HL-60 (cell line): ENCODE measurements around the gene FARS2.
"Not testable (repeated sequence)": the region's sequence is repeated elsewhere in the genome, so short reads cannot be mapped to it uniquely, and the experiment has no call there.

ENCODE experiments used
- DNase-seq, 2 experiments: peaks; one replicate each; pipeline ENCODE4 v3.0.0-alpha.2; 2010 to 2020; ENCODE audit warnings: low read depth in 1 of 2, low spot score in 1 of 2
- H3K27ac ChIP-seq: fragments of 250-450 bp; sonication (Bioruptor Pico); replicated peaks from 2 replicates; pipeline ENCODE4 v1.5.1; 2020; ENCODE audit warnings: mild to moderate bottlenecking, moderate library complexity
- H3K27me3 ChIP-seq: fragments of 250-450 bp; sonication (Bioruptor Pico); 2 replicates; pipeline ENCODE4 v1.5.1; 2021; ENCODE audit warnings: mild to moderate bottlenecking, moderate library complexity; ENCODE audit not compliant: insufficient read depth, poor library complexity, severe bottlenecking
- H3K4me3 ChIP-seq: replicated peaks from 2 replicates; pipeline ENCODE4 v1.5.1; 2011; ENCODE audit warnings: mild to moderate bottlenecking, control low read depth, low read length; ENCODE audit not compliant: insufficient read depth
- CTCF ChIP-seq: IDR thresholded peaks from one replicate; pipeline ENCODE4 v1.5.1; 2011; ENCODE audit warnings: low read length, control low read depth, inconsistent platforms; ENCODE audit not compliant: insufficient read depth
- GABPA ChIP-seq: IDR thresholded peaks from 2 replicates; pipeline ENCODE4 v1.6.1; 2012; ENCODE audit warnings: low read depth
- POLR2AphosphoS5 ChIP-seq: IDR thresholded peaks from 2 replicates; pipeline ENCODE4 v1.6.1; 2012; ENCODE audit warnings: low read depth
- REST ChIP-seq: IDR thresholded peaks from 2 replicates; pipeline ENCODE4 v1.6.1; 2012; ENCODE audit warnings: low read depth; ENCODE audit not compliant: insufficient replicate concordance
- SPI1 ChIP-seq: IDR thresholded peaks from 2 replicates; pipeline ENCODE4 v1.6.1; 2012; ENCODE audit warnings: low read depth, mild to moderate bottlenecking, borderline replicate concordance

The FARS2 gene

GRCh38 chr6:5786321-5786968 is 525.1 kb downstream of the FARS2 start:
- Histone ChIP-seq H3K4me3 (no peak overlapping the region), H3K27ac (no peak overlapping the region), H3K27me3 (no peaks in the 10 kb centered on the region)
- no peak for TF ChIP-seq SPI1
- TF ChIP-seq POLR2AphosphoS5, result no peak
- no peak for TF ChIP-seq CTCF
- no peak for TF ChIP-seq REST
- no peak for DNase-seq

- H3K27ac ChIP-seq, result no peak overlapping the region
- no peak for DNase-seq
- H3K27me3 ChIP-seq, result no peaks in the 10 kb centered on the region
- TF ChIP-seq CTCF, result no peak
- TF ChIP-seq SPI1, result no peak
- TF ChIP-seq REST, result no peak
- no peak for TF ChIP-seq GABPA
- TF ChIP-seq POLR2AphosphoS5, result no peak
- H3K4me3 ChIP-seq, result no peak overlapping the region
Measured at GRCh38 chr6:5786969-5787720, 525.8 kb downstream of the FARS2 start.

GRCh38 chr6:5789426-5789825 is 528.1 kb downstream of the FARS2 start:
- not testable (repeated sequence) for H3K4me3 ChIP-seq, DNase-seq, H3K27ac ChIP-seq, H3K27me3 ChIP-seq

GRCh38 chr6:5796555-5796954 is 535.2 kb downstream of the FARS2 start:
- not testable (repeated sequence) for H3K27me3 ChIP-seq

GRCh38 chr6:5806406-5806805 is 545.1 kb downstream of the FARS2 start:
- H3K4me3 ChIP-seq, H3K27me3 ChIP-seq, H3K27ac ChIP-seq, DNase-seq: not testable (repeated sequence)

More at GRCh38 chr6:5796555-5796954, 535.2 kb downstream of the FARS2 start:
- not testable (repeated sequence) for H3K4me3 ChIP-seq, DNase-seq, H3K27ac ChIP-seq
